SH-SY5Y (cell line): ENCODE results near the gene ARL4C.
A peak's percentile ranks its signal among the peaks of the same experiment; 100 is the strongest.

ENCODE experiments used
- GATA2 ChIP-seq: IDR thresholded peaks from 2 replicates; pipeline ENCODE4 v1.6.1; 2011; ENCODE audit warnings: mild to moderate bottlenecking, low read depth, low read length
- GATA3 ChIP-seq: IDR thresholded peaks from 2 replicates; pipeline ENCODE4 v1.6.1; 2011; ENCODE audit warnings: low read depth, mild to moderate bottlenecking, low read length, moderate library complexity

The ARL4C gene

GRCh38 chr2:234517971-234518370 lies 21.1 kb upstream of the ARL4C start:
- TF ChIP-seq GATA2 (no peak), GATA3 (no peak)

GRCh38 chr2:234514873-234515638 lies 18.2 kb upstream of the ARL4C start:
- TF ChIP-seq GATA2, result no peak
- no peak for TF ChIP-seq GATA3

- TF ChIP-seq GATA3 (no peak), GATA2 (no peak)
Measured at GRCh38 chr2:234514099-234514498, 17.2 kb upstream of the ARL4C start.

GRCh38 chr2:234512884-234513669 lies 16.2 kb upstream of the ARL4C start:
- TF ChIP-seq GATA2, result peak; percentile 12; the same call in 1 of the 2 replicates
- no peak for TF ChIP-seq GATA3

- TF ChIP-seq GATA2, result no peak
Measured at GRCh38 chr2:234502919-234503285, 6.0 kb upstream of the ARL4C start.

- no peak for TF ChIP-seq GATA3
- no peak for TF ChIP-seq GATA2
Measured at GRCh38 chr2:234502285-234502918, 5.5 kb upstream of the ARL4C start.

- no peak for TF ChIP-seq GATA3
- no peak for TF ChIP-seq GATA2
Measured at GRCh38 chr2:234500394-234501006, 3.6 kb upstream of the ARL4C start.

- TF ChIP-seq GATA2 (no peak), GATA3 (no peak)
Measured at GRCh38 chr2:234497594-234498235, 834 bp upstream of the ARL4C start.

- TF ChIP-seq GATA2 (0 out of 2 replicates have a peak, but pooled peaks have one; percentile 7), GATA3 (no peak)
Measured at GRCh38 chr2:234496055-234496834, 636 bp downstream of the ARL4C start.

GRCh38 chr2:234495251-234496054 lies 1.4 kb downstream of the ARL4C start:
- TF ChIP-seq GATA3 (no peak), GATA2 (no peak)

GRCh38 chr2:234494361-234495250 lies 2.3 kb downstream of the ARL4C start:
- no peak for TF ChIP-seq GATA2
- TF ChIP-seq GATA3, result no peak

- TF ChIP-seq GATA2 (no peak), GATA3 (no peak)
Measured at GRCh38 chr2:234493796-234494195, 3.1 kb downstream of the ARL4C start.
